Fibroblast of skin of left quadriceps (primary cell): ENCODE results near the gene SLC5A1.
"Not testable (repeated sequence)": the region's sequence is repeated elsewhere in the genome, so short reads cannot be mapped to it uniquely, and the experiment has no call there.

Experiments
- DNase-seq, 2 experiments: peaks; one replicate each; pipeline ENCODE4 v3.0.0-alpha.2; 2013; ENCODE audit warnings: low read depth in 2 of 2

Gene SLC5A1

GRCh38 chr22:32083814-32084213, 40.8 kb downstream of the SLC5A1 start:
- no peak for DNase-seq

- no peak for DNase-seq
These were observed 45.0 kb downstream of the SLC5A1 start for GRCh38 chr22:32088084-32088483.

- DNase-seq: no peak
These were observed 54.0 kb downstream of the SLC5A1 start for GRCh38 chr22:32097018-32097417.

- DNase-seq: no peak
These were observed 54.9 kb downstream of the SLC5A1 start for GRCh38 chr22:32097881-32098499.

DNA sequence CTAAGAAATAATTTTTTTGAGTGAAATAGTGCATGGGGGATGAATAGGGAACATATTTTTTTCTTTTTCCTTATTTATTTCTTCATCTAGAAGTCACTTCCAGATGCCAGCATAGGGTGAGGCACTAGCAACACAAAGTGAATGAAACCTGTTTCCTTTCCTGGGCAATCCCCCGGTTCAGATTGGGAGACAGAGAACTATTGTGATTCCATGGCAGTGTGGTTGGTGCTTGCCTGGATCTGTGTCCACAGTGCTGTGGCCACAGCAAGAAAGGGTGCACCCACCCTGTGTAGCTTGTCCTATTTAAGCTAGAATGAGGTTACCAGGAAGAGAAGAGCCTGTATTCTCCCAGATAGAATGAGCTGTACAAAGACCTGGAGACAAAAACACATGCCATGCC, 57.6 kb downstream of the SLC5A1 start:
- DNase-seq: no peak

DNA sequence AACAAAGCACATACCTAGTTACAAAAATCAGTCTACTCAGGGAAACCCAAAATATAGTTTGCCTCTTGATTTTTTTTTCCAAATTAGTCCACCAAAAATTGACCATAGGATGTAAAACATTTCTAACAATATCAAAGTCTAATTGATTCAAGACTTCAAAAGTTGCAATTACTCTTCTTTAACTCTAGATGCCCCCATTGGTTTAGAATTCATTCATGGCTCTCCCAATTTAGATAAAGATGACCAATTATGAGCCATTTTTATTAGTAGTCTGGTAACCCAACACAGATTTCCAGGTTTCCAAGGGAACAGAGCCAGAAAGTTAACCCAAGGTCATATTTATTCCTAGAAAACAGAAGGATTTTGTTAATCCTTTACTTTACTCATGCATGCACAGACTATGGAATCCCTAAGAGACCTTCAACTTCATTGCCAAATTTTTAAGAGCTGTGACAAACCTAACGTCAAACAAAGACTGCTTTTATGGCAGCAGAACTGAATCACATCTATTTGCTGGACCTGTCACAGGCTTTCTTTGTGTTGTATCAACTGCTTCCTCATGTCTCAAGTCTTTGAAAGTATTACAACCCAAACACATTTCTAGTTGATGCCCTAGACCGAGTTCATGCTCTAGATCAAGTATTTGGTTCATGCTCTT, 60.7 kb downstream of the SLC5A1 start:
- no peak for DNase-seq

DNA sequence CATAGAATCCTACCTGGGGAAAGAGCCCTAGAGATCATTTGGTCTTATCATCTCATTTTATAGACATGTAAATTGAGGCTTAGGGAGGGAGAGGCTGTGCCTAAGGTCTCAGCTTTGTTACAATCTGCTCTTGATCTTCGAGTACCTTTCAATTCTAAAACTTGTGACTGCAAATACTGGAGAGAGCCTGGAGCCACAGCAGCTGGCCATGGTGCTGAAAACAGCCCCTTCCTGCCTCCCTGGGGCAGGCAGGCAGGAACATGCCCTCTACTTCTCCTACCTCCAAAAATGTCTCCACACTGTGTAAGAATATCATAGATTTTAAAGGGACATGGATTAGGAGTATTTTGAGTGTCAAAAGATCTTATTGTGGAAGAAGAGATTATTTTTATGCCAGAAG, 63.9 kb downstream of the SLC5A1 start:
- DNase-seq: no peak

DNA sequence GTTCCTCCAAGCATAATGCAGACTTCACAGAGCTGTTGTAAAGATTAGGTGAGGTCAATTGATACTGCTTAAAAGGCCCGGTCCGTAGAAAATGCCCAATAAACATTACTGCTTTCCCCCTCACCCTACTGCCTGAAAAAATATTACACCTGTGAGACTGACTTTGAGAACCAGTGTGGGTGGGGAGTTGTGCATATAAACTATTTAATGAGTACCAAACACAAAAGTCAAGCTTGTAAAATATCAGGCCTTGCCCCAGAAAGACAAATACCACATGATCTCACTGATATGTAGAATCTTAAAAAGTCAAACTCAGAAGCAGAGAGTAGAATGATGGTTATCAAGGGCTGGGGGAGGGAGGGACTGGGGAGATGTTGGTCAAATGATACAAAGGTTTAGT, 69.3 kb downstream of the SLC5A1 start:
- DNase-seq: no peak

- DNase-seq: no peak
These were observed 76.6 kb downstream of the SLC5A1 start for GRCh38 chr22:32119568-32120235.

GRCh38 chr22:32120603-32121002, 77.5 kb downstream of the SLC5A1 start:
- no peak for DNase-seq

GRCh38 chr22:32122899-32123298, 79.8 kb downstream of the SLC5A1 start:
- DNase-seq: no peak

DNA sequence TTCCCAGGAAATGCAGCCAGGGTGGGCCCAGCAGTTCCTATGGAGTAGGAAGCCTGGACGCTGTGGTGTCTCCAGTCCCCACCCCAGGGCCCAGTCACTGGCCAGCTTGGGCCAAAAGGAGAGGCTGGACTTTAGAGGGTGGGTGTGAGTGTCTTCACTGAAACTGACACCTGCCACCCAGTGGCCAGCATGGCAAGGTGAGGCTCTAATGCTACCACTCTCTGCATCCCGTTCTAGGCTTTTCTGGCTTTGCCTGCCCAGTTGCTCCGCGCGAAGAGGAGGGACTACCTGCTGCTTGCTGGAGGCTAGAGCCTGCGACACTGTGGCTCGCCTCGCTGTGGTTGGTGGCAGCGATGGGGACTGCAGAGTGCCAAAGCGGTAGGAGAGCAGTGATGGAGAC, 80.6 kb downstream of the SLC5A1 start:
- DNase-seq: no peak

DNA sequence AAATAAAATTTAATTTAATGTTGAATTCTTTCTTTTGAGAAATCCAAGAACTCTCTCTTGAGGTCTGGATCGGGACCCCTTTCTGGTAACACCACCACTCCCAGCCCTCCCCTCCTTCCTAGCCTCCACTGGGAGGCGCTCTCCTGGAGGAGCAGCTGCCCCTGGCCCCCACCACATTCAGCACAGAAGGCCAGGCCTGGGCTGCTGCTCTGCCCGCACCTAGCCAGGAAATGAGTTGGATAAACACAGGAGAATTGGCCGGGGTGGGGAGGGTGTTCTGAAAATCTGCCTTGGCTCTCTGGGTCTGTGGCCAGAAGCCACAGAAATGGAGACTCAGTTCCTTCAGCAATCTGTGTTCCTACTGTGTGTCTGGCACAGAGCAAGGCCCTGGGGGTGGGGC, 84.8 kb downstream of the SLC5A1 start:
- no peak for DNase-seq

DNA sequence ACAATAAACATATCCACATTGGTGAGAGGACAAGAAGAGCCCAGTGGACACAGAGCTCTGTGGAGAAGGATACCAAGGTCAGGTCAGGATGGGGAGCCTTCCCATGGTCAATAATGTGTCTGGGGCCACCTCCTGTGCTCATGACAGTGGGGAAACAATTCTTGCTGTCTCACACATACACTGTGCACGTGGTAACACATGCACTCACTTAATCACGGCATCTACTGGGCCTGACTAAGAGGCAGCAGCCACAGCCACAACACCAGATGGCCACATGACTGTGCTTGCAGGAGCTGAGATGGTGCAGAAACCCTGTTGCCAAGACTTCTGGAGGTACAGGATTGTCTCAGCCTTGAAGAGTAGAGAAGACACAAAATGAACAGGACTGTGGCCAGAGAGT, 87.4 kb downstream of the SLC5A1 start:
- no peak for DNase-seq

DNA sequence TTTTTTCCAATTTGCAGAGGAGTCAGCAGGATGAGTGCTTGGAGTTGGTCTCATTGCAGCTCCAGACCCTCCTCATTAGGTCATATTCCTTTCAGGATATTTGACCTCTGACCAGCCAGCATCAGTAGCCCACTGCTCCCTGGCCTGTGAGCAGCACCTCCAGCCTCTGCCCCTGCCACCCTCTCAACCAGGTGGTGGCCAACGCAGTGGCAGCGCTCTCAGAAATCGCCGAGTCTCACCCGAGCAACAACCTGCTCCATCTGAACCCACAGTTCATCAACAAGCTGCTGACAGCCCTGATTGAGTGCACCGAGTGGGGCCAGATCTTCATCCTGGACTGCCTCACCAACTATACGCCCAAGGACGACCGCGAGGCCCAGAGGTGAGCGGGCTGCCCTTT, 89.1 kb downstream of the SLC5A1 start:
- DNase-seq: no peak

DNA sequence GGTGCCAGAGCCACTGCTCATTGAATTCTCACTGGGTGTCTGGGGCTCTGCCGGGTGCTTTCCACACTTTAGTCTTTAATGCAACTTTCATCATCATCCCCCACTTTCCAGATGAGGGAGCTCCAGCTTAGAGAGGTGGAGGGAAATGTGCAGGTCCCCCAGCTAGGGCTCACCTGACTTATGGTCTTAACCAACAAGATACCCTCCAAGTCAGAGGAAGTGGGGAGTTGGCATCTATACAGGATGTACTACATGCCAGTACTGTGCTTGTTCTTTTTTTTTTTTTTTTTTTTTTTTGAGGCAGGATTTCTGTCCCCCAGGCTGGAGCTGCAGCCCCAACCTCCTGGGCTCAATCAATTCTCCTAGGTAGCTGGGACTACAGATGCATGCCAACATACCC, 89.7 kb downstream of the SLC5A1 start:
- DNase-seq: no peak

- not testable (repeated sequence) for DNase-seq
These were observed 91.7 kb downstream of the SLC5A1 start for GRCh38 chr22:32134796-32135195.

DNA sequence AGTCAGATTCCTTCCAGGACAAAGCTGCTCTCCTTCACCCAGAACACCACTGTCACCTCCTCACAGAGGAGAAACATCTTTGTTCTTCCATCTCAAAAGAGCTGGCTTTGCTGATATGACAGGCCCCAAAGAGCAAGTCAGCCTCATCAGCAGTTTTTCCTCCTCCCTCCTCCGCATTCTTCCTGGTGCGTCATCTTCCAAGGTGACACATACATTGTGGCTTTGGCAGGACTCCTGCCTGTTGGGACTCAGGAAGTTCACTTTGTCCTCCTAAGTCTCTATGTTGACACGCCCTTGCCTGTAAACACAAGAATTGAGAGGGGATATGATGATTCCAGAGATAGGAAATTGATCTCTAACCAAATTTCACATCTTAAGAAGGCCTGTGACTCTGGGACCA, 92.9 kb downstream of the SLC5A1 start:
- not testable (repeated sequence) for DNase-seq

GRCh38 chr22:32136881-32137280, 93.8 kb downstream of the SLC5A1 start:
- not testable (repeated sequence) for DNase-seq

DNA sequence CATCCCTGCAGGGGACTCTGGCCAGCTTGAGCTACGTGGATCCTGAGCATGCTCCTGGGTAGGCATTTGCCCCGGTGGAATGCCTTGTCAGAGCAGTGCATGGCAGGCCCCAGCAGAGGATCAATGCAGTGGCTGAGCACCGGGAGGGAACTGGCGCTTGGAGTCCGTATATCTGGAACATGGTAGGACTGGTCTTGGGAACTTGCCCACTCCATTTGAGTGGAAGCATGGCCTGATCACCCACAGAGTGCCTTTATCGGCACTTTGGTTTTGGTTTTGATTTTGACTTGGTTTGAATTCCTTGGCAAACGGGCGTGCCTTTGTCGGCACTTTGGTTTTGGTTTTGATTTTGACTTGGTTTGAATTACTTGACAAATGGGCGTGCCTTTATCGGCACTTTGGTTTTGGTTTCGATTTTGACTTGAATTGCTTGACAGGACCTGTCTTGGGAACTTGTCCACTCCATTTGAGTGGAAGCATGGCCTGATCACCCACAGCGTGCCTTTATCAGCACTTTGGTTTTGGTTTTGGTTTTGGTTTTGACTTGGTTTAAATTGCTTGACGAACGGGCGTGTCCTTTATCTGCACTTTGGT, 94.8 kb downstream of the SLC5A1 start:
- not testable (repeated sequence) for DNase-seq

DNA sequence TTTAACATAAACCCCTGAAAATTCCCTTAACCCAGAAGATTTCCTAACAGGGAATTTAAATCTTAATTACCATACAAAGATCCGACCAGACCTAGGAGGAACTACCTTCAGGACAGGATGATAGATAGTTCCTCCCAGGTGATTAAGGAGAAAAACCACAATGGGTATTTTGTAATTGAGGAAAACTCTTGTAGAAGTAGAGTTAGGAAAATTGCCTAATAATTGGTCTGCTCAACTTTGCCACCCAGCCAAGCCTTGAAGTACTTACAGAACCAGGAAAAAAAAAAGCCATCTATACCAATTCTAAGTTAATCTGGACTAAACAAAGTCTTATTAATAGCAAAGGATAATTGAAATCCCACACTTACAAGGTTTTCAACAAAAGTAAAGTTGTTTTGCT, 95.5 kb downstream of the SLC5A1 start:
- not testable (repeated sequence) for DNase-seq

DNA sequence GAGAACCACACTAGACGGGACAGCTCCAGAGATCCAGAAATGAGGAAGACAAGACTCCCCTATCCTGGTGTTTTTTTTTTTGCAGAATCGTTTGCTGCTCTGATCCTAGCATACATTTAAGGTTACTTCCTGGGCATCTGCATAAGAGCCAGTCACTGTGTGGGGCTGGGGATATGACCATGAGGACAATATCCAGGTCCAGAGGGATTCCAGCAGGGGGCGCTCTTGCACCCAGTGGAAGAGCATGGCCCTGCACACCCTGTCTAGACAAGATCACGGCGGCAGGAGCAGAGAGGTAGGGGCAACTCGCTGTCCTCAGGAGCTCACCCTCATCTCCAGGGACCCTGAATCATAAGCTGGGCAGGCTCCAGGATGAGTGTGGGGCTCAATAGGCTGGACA, 97.6 kb downstream of the SLC5A1 start:
- not testable (repeated sequence) for DNase-seq

GRCh38 chr22:32142600-32142999, 99.5 kb downstream of the SLC5A1 start:
- no peak for DNase-seq
